HepG2 (cell line): ENCODE measurements around the gene SDK2. TPM values are rescaled to one million over a fixed set of nuclear protein-coding genes. Genes with fewer than 3 reads are reported as not detected.
A peak's percentile ranks its signal among the peaks of the same experiment; 100 is the strongest.

Source experiments
- ATAC-seq: fragments of 200-7000 bp; cut with Tn5 transposase; 3 replicates; pipeline ENCODE4 v1.9.1; 2020; ENCODE audit warnings: mild to moderate bottlenecking, moderate library complexity
- BruUV-seq: library from RNA; stranded (reverse); fragments of 400-500 nt; replicated peaks from 2 replicates; lab custom pipeline; 2021; lab: Mats Ljungman, UMichigan
- CTCF ChIA-PET: fragments of 300-600 bp; formaldehyde crosslinking; extraction: SDS; loops from one replicate; lab custom pipeline; 2021; ENCODE audit warnings: low total read pairs, inconsistent platforms, low intra/inter-chr PET ratio; lab: Yijun Ruan, JAX
- POLR2A ChIA-PET: fragments of 350-600 bp; sonication (Branson Sonifier 250); formaldehyde crosslinking; loops from one replicate; lab custom pipeline; 2020; ENCODE audit warnings: antibody characterized with exemption, inconsistent platforms; lab: Yijun Ruan, JAX
- DNase-seq: peaks from one replicate; pipeline ENCODE4 v3.0.0-alpha.2; 2015; ENCODE audit warnings: low spot score
- FAIRE-seq: peaks from 3 replicates; lab custom pipeline; 2011; peaks lifted over from hg19 to GRCh38; lab: Jason Lieb, UNC
- H2AFZ ChIP-seq: one replicate; pipeline ENCODE4 v1.6.1; 2011; ENCODE audit warnings: low read length, inconsistent platforms
- H3K27ac ChIP-seq: fragments of 300-600 bp; 3 replicates; pipeline ENCODE4 v1.8.0; 2011; ENCODE audit warnings: mixed run types, mild to moderate bottlenecking, mixed read lengths, low read length, inconsistent platforms; ENCODE audit not compliant: insufficient read depth; ENCODE audit errors: extremely low read length
- H3K27me3 ChIP-seq, 2 experiments: fragments of 200-600 bp in 1 of 2; 2 replicates in 1 of 2; 3 replicates in 1 of 2; pipeline versions ENCODE4 v1.6.0 to v1.8.0; 2011; ENCODE audit warnings: low read length in 2 of 2, mild to moderate bottlenecking in 2 of 2, moderate library complexity in 2 of 2, inconsistent platforms in 1 of 2; ENCODE audit not compliant: insufficient read depth in 2 of 2, control insufficient read depth in 1 of 2
- H3K36me3 ChIP-seq, 2 experiments: fragments of 200-600 bp in 1 of 2; replicated peaks in 1 of 2; 2 replicates in 1 of 2; 3 replicates in 1 of 2; pipeline versions ENCODE4 v1.5.1 to v1.8.0; 2011; ENCODE audit warnings: low read length in 2 of 2, inconsistent platforms in 1 of 2; ENCODE audit not compliant: insufficient read depth in 2 of 2, control insufficient read depth in 1 of 2
- H3K4me1 ChIP-seq: 2 replicates; pipeline ENCODE4 v1.5.1; 2012; ENCODE audit warnings: low read length, inconsistent platforms; ENCODE audit not compliant: insufficient read depth
- H3K4me2 ChIP-seq: 2 replicates; pipeline ENCODE4 v1.6.0; 2011; ENCODE audit warnings: low read depth, low read length, inconsistent platforms
- H3K4me3 ChIP-seq, 3 experiments: fragments of 200-600 bp in 1 of 3; sonication (generic), shearing (Covaris generic) in 1 of 3; replicated peaks in 1 of 3; 2 replicates each; pipeline ENCODE4 v1.5.1; 2011 to 2016; ENCODE audit warnings: low read length in 3 of 3, inconsistent platforms in 2 of 3, low read depth in 2 of 3, mild to moderate bottlenecking in 2 of 3, control low read depth in 1 of 3, mixed read lengths in 1 of 3; ENCODE audit not compliant: insufficient read depth in 1 of 3
- H3K79me2 ChIP-seq: one replicate; pipeline ENCODE4 v1.6.1; 2011; ENCODE audit warnings: low read length, inconsistent platforms; ENCODE audit not compliant: insufficient read depth
- H3K9ac ChIP-seq: 2 replicates; pipeline ENCODE4 v1.6.0; 2011; ENCODE audit warnings: mild to moderate bottlenecking, low read depth, low read length, inconsistent platforms; ENCODE audit not compliant: insufficient read depth
- H3K9me3 ChIP-seq: 2 replicates; pipeline ENCODE4 v1.5.1; 2012; ENCODE audit warnings: mild to moderate bottlenecking, low read length
- H4K20me1 ChIP-seq: 2 replicates; pipeline ENCODE4 v1.6.0; 2011; ENCODE audit warnings: inconsistent platforms, mild to moderate bottlenecking, low read length, moderate library complexity; ENCODE audit not compliant: insufficient read depth
- ATF1 ChIP-seq: IDR thresholded peaks from 2 replicates; pipeline ENCODE4 v1.6.1; 2016; ENCODE audit warnings: mild to moderate bottlenecking, control low read depth
- GPN1 ChIP-seq: sonication (generic); formaldehyde crosslinking; IDR thresholded peaks from 2 replicates; pipeline ENCODE4 v1.5.1; 2020; ENCODE audit warnings: missing genetic modification reagents, borderline replicate concordance
- HIC2 ChIP-seq: sonication (generic); formaldehyde crosslinking; IDR thresholded peaks from 2 replicates; pipeline ENCODE4 v1.9.0; 2022; ENCODE audit warnings: low read depth, missing genetic modification reagents
- SKI ChIP-seq: fragments of 450-650 bp; IDR thresholded peaks from one replicate; pipeline ENCODE4 v1.6.1; 2018; ENCODE audit warnings: mild to moderate bottlenecking; ENCODE audit not compliant: partially characterized antibody
- ZHX1 ChIP-seq: sonication (generic); formaldehyde crosslinking; IDR thresholded peaks from 2 replicates; pipeline ENCODE4 v1.8.1; 2022; ENCODE audit warnings: low read depth, mild to moderate bottlenecking, missing genetic modification reagents
- ZNF768 ChIP-seq: sonication (generic); formaldehyde crosslinking; IDR thresholded peaks from 2 replicates; pipeline ENCODE4 v1.4.0; 2020; ENCODE audit warnings: missing genetic modification reagents
- WGBS: methylation state at CpG from one replicate; pipeline ENCODE4 v1.1.6; 2017; ENCODE audit warnings: low lambda C conversion rate; 5-methylcytosine and 5-hydroxymethylcytosine counted together
- in situ Hi-C: cut with HindIII; loops from 2 replicates; pipeline ENCODE4 v1.10.0; 2017; ENCODE audit warnings: low pct_unique_long_range_greater_than_20kb; ENCODE audit not compliant: extremely low pct_ligation_motif_present
- intact Hi-C: fragments of 100-400 bp; cut with micrococcal nuclease; formaldehyde crosslinking; loops from one replicate; pipeline ENCODE4 v1.10.0; 2022; ENCODE audit not compliant: unreplicated experiment
- polyA plus RNA-seq, 8 experiments: library from polyadenylated mRNA; depleted of rRNA in 3 of 8; stranded (reverse) in 7 of 8; unstranded in 1 of 8; fragments of >200 nt; fragmentation: Illumina TruSeq in 4 of 8; extraction: Trizol in 4 of 8; gene quantifications; 2 replicates each; pipeline versions ENCODE4 v1.2.1 to v1.2.3, GENCODE V29; 2011 to 2016; ENCODE audit warnings: low read depth in 4 of 8, missing spikeins in 1 of 8, mixed read lengths in 1 of 8; ENCODE audit not compliant: insufficient read depth in 1 of 8
- total RNA-seq, 5 experiments: library from RNA; depleted of rRNA; stranded (reverse); fragments of >200 nt; fragmentation: Illumina TruSeq; extraction: Trizol; gene quantifications; 2 replicates each; pipeline ENCODE4 v1.2.3, GENCODE V29; 2016; ENCODE audit warnings: low read depth in 1 of 5

Gene SDK2
- total and polyA plus RNA-seq, 2 of the 13 experiments (the other 11 are each of a cell fraction or from before 2014, with no cell fraction given): not detected

GRCh38 chr17:73498886-73499554 is 145.2 kb downstream of the SDK2 start:
- no peak for FAIRE-seq
- Histone ChIP-seq H3K4me3 (no peak overlapping the region), H3K79me2 (no peaks in the 10 kb centered on the region)
- BruUV-seq: no TSS peak
- peak; percentile 96 for TF ChIP-seq ZNF768
- no peak for TF ChIP-seq ATF1 (CRISPR knock-in tag)
- TF ChIP-seq, all 625 proteins: peak for 1
- peaks cover 10 to 55% of the 10 kb centered on the region in 2 experiments for H3K27me3 ChIP-seq
- H2AFZ ChIP-seq: no peak overlapping the region
- ChIA-PET POLR2A (no interaction called here), CTCF (no interaction called here)
- H3K4me1 ChIP-seq: no peaks in the 10 kb centered on the region
- no peaks in the 10 kb centered on the region; the same call in 1 of the 2 replicates for H4K20me1 ChIP-seq
- in situ Hi-C loops (no loop called here), intact Hi-C loops (no loop called here)
- 4% methylated on average over 12 of the region's 14 CpGs for WGBS
- H3K27ac ChIP-seq: no peak overlapping the region
- no peak for DNase-seq
- no peak for ATAC-seq
- H3K4me2 ChIP-seq: no peak overlapping the region
- no peaks in the 10 kb centered on the region for H3K9me3 ChIP-seq
- H3K9ac ChIP-seq: no peak overlapping the region
- no peaks in the 10 kb centered on the region for H3K36me3 ChIP-seq

GRCh38 chr17:73498176-73498575 is 146.1 kb downstream of the SDK2 start:
- BruUV-seq: no TSS peak
- no peak for ATAC-seq
- H3K27me3 ChIP-seq: peaks cover 10 to 60% of the 10 kb centered on the region in 2 experiments; a peak in 4 of 5 replicates

More at GRCh38 chr17:73498176-73498575, 146.1 kb downstream of the SDK2 start:
- no peak overlapping the region for H3K4me3 ChIP-seq
- no peaks in the 10 kb centered on the region for H3K9me3 ChIP-seq
- H2AFZ ChIP-seq: no peak overlapping the region
- H3K36me3 ChIP-seq: no peaks in the 10 kb centered on the region
- intact Hi-C loops: no loop called here
- 1% methylated on average over 8 of the region's 8 CpGs for WGBS
- H3K4me2 ChIP-seq: no peak overlapping the region
- TF ChIP-seq ZHX1 (CRISPR knock-in tag): no peak
- no peak for TF ChIP-seq GPN1 (CRISPR knock-in tag)
- TF ChIP-seq SKI: no peak
- no peak for TF ChIP-seq HIC2
- CTCF ChIA-PET: no interaction called here
- H4K20me1 ChIP-seq: no peaks in the 10 kb centered on the region; the same call in 1 of the 2 replicates
- FAIRE-seq (no peak), DNase-seq (no peak)
- no peaks in the 10 kb centered on the region for H3K4me1 ChIP-seq
- no peak overlapping the region for H3K9ac ChIP-seq
- H3K79me2 ChIP-seq: no peaks in the 10 kb centered on the region
- in situ Hi-C loops: no loop called here
- no peak overlapping the region for H3K27ac ChIP-seq
- POLR2A ChIA-PET: no interaction called here
